Astrocyte of the spinal cord (primary cell): Measurements from ENCODE around the gene SMAD3.
A peak's percentile ranks its signal among the peaks of the same experiment; 100 is the strongest.

Experiments
- DNase-seq: peaks from one replicate; pipeline ENCODE4 v3.0.0; 2011; ENCODE audit warnings: low read depth, low spot score
- H3K4me3 ChIP-seq: 2 replicates; pipeline ENCODE4 v1.5.1; 2011; ENCODE audit warnings: low read depth, mild to moderate bottlenecking, low read length, moderate library complexity
- in situ Hi-C: cut with HindIII; loops from 2 replicates; pipeline ENCODE4 v1.10.0; 2017; ENCODE audit warnings: low sequenced_read_pairs
- TF ChIP-seq, protein P1 (sequence below): IDR thresholded peaks from 2 replicates; pipeline ENCODE4 v1.5.1; 2012; ENCODE audit warnings: low read depth, mild to moderate bottlenecking, low read length, inconsistent platforms

SMAD3 gene

DNA sequence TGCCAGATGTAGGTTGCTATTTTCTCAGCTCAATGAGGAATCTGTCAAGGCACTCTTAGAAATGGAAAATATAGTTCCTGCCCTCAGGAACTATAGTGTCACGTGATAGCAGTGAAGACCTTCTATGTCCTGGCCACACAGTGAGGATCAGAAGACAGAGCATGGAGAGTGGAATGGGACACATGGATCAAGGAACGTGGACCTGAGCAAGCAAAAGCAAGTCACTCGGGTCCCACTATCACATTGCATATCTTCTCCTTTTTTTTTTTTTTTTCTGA lies 21.2 kb downstream of the SMAD3 start:
- in situ Hi-C loops = no loop called here

DNA sequence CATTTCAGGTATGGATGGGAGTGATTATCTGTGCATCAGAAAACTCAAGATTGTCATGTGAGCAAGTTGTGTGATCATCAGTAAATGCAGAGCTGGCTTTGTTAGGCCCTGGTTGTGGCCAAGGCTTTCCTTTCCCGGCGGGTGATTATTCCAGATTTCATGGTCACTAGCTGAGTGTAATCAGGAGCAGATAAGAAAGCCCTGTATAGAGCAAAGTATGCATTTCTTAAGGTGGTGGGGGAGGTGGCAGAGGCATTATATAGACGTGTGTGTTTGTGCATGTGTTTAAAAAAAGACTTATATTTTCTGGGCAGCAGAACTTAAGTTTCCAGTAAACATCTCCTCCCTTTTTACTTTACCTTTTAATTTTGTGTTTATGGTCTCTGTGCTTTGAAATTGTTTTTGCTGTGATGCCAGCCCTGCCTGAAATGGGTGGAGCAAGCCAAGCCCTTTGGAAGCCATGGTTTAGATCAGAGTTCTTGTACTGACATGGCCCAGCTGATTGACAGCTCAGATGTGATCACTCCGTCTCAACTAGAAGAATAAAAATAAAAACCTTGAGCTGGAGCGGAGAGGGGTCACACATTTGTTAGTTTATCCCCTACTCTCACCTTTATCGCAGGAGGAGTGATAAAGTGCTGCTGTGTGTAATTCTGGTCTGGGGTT lies 22.2 kb downstream of the SMAD3 start:
- DNase-seq = no peak
- in situ Hi-C loops = no loop called here
- TF ChIP-seq, protein P1, sequence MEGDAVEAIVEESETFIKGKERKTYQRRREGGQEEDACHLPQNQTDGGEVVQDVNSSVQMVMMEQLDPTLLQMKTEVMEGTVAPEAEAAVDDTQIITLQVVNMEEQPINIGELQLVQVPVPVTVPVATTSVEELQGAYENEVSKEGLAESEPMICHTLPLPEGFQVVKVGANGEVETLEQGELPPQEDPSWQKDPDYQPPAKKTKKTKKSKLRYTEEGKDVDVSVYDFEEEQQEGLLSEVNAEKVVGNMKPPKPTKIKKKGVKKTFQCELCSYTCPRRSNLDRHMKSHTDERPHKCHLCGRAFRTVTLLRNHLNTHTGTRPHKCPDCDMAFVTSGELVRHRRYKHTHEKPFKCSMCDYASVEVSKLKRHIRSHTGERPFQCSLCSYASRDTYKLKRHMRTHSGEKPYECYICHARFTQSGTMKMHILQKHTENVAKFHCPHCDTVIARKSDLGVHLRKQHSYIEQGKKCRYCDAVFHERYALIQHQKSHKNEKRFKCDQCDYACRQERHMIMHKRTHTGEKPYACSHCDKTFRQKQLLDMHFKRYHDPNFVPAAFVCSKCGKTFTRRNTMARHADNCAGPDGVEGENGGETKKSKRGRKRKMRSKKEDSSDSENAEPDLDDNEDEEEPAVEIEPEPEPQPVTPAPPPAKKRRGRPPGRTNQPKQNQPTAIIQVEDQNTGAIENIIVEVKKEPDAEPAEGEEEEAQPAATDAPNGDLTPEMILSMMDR = no peak
- no peak overlapping the region for H3K4me3 ChIP-seq

More for the DNA sequence above, 21.2 kb downstream of the SMAD3 start:
- no peak overlapping the region for H3K4me3 ChIP-seq
- DNase-seq = no peak
- TF ChIP-seq, protein P1 = no peak

DNA sequence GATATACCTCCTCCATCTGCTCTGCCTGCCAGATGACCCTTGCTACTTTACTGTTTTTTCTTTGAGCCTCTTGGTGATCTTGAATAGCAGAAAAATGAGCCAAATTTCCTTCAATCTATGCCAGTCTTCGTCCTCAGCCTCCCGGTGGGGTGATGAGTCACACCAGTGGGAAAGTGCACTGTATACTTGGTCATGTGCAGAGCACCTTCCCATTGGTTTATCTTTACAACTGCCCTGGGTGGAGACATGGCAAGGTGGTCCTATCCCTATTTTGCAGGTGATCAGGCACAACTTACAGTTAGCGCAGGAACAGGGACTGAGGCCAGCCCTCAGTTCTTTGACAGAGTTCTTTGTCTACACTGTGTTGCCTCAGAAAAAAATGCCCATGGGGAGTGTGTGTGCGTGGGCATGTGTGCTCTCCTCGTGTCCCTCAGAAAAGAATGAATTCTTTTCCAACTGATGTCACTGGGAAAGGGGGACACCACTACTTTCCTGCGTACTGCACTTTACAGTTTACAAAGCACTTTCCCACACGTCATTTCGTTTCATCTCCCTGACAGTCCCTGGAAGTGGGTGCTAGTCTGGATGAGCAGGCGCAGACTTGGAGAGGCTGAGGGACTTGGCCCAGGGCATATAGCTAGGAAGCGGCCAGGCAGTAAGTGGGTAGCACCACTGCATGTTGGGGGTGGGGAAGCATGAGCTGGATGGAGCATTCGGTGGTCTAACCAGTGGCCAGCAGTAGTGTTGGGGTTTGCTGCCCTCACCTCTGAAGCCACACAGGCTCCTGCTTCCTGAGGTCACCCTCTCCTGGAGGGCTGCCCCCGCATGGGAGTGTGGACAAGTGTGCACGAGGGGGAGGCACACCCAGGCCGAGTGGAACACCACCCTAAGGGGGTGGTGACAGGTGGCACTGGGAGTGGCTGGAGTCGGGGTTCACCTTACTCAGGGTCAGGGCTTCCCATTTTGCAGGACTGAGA lies 24.1 kb downstream of the SMAD3 start:
- TF ChIP-seq, protein P1 = no peak
- H3K4me3 ChIP-seq = no peak overlapping the region
- DNase-seq = peak; percentile 76
- in situ Hi-C loops = no loop called here

DNA sequence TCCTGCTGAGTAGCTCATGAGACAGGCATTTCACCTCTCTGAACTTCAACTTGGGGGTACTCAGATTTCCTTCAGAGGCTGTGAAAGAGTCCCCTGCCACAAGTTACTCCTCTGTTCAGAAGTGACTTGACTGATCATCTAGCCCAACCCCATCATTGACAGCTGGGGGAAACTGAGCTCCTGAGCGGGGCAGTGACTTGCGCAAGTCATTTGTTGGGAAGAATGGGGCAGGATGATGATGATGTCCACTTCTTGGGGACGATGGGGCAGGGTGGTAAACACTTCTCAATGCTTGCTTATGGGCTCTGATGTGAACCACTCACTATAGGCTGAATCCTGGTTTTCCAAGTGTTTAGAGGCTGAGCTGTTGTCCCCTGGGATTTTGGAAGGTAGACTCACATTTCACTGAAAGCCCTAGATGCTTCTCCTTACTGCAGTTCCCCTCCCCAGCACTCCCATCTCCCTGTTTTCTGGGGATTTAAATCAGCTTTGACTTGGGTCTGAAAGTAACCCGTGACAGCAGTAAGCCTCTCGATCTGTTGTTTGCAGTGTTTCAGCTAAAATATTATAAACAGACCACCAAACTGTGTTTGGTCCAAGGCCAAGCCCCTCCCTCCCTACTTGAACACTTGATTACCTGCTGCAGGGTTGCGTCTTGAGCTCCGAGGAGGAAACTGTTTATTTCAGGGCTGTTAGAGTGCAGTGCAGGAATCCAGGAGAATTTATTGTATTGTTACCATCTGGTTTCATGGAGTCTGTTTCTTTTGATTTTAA lies 25.1 kb downstream of the SMAD3 start:
- no peak overlapping the region for H3K4me3 ChIP-seq
- in situ Hi-C loops = no loop called here
- TF ChIP-seq, protein P1 = no peak
- DNase-seq = no peak

DNA sequence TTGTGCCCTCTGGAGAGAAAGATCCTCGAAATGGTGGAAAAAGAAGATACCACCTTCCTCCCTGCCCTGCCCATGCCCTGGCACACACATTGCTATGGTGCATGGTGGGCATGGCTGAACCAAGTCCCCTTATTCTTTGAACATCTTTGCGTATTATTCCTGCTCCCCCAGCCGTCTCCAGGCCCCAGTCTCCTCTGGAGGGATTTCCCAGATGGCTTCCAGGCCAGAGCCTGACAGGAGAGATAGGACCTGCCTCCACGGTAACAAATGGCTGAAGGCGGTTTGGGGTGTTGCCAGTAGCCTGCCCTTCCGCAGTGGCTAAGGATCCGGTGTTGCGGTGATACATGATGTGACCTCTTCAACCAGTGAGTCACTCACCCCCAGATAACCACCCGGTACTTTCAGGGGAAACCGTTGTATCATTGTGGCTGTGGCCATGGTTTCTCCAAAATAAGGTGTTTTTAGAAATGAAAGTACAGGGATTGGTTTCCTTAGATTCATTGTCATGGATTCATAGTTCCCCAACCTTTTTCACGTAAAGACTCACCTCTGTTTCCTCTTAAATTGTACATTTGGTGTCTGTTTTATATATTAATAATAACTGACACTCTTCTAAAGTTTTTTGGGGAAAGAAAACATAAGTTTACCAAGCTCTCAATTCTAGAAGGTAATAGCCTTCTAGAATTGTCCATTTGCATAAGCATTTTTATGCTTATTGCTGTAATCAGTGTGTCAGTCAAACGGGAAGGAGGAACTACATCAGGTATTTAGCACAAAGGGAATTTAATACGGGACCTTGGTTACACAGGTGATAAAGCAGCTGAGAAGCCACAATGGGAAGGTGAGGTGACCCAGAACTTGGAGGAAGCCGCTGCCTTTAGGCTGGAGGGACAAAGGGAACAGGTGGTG lies 25.9 kb downstream of the SMAD3 start:
- H3K4me3 ChIP-seq = no peak overlapping the region
- in situ Hi-C loops = no loop called here
- peak; percentile 96 for DNase-seq
- TF ChIP-seq, protein P1 = no peak
